ENCODE data around the gene NME9.

GRCh38 chr3:138263104-138263503 lies 66.5 kb downstream of the NME9 start:
- no peak; the same call in 1 of the 2 replicates for TF ChIP-seq CTCF (conservative IDR thresholded peaks at IDR 0.05; ENCODE audit: low read length)
- TF ChIP-seq EZH2phosphoT487 (IDR thresholded peaks at IDR 0.05; ENCODE audit: borderline replicate concordance) = no peak
